ENCODE measurements around the gene TMEM88.

Gene TMEM88

DNA sequence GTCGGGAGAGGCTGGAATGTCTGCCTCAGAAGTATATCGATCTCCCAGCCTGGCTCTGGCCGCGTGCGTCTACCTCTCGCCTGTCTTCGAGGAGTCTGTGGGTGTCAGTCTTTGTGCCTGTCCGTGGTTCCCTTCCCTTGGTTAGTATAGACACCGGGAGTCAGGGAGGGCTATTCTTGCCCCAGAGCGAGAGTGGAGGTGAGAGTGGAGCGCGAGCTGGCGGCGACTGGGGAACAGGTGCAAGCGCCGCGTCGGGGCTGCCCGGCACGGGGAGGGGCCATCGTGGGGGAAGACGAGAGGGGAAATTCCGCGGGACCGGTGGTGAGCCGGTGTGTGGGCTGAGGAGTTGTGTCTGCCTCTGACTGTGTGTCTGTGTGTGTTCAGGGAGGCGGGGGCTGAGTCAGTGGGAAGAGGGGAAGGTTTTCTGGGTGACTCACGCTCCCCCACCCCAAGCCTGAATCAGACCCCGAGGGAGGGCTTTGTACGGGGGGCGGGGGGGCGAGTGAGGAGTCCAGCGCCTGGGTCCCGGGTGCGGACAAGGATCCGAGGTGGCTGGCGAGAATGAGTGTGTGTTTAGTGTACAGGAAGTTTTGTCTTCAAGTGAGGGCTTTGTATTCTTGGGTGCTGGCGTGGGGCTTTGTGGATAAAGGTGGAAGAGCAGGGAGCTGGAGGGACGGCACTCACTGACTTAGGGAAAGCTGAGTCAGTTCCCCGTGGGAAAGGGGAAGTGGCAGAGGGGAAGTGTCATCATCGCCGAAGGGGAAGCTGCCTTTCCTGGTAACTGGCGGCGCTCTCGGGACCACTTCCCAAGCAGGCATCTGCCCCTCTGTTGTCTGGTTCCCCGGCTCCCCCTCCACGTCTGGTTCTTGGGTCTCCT is 12.2 kb upstream of the TMEM88 start:
- peak; percentile 91 for DNase-seq (ENCODE audit: low read depth, low spot score)
- peak overlapping the region; percentile 100 for H3K27ac ChIP-seq

DNA sequence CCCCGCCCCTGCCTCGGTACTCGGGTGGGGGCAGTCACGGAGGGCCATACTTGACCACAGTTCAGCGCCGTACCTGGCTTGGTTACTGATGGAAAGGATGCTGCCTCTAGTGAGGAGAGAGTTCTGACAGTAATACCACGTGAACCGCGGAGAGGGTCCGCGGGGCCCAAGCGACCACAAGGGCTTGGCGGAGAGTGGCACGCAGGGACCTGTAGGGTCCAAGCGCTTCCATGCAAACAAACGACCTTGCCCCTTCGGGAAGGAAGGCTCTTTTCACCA is 11.7 kb upstream of the TMEM88 start:
- peak overlapping the region; percentile 100 for H3K27ac ChIP-seq
- no peak for DNase-seq (ENCODE audit: low read depth, low spot score)

GRCh38 chr17:7843536-7844291 is 11.2 kb upstream of the TMEM88 start:
- H3K27ac ChIP-seq: peak overlapping the region; percentile 100
- no peak for DNase-seq (ENCODE audit: low read depth, low spot score)

DNA sequence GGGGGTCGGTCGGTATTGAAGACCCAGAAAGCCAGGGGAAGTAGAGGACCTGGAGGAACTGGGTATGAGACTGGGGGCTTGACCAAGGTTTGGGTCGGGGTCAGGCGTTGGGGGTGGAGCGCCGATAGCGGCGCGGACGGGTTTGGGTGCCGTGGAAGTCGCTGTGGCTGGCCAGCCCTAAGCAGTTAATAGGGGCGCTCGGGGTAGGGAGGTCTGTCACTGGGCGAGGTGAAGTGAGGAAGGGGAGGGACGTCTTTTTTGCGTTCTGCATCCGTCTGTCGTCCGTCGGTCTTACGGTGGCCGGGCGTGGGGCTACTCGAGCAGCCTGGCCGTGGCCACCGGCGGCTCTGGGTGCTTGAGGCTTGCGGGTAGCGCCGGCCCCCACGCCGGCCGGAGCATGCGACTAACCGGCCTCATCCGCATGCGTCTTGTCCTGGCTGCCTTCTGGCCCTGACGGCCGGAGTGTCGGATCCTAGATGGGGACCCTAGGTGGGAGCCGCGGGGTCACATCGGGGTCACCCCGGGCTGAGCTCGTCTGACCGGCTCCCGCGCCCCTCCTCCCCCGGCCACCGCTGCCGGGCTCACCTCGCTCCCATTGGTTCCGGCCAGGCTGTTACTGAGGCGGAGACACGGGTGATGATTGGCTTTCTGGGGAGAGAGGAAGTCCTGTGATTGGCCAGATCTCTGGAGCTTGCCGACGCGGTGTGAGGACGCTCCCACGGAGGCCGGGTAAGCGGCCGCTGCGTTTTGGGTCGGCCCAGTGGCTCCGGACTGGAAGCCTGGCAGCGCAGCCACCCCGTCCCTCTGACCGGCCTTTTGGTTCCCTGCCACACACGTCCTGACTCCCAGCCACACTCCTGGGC is 10.3 kb upstream of the TMEM88 start:
- H3K27ac ChIP-seq: peak overlapping the region; percentile 100
- peak; percentile 76 for DNase-seq (ENCODE audit: low read depth, low spot score)

DNA sequence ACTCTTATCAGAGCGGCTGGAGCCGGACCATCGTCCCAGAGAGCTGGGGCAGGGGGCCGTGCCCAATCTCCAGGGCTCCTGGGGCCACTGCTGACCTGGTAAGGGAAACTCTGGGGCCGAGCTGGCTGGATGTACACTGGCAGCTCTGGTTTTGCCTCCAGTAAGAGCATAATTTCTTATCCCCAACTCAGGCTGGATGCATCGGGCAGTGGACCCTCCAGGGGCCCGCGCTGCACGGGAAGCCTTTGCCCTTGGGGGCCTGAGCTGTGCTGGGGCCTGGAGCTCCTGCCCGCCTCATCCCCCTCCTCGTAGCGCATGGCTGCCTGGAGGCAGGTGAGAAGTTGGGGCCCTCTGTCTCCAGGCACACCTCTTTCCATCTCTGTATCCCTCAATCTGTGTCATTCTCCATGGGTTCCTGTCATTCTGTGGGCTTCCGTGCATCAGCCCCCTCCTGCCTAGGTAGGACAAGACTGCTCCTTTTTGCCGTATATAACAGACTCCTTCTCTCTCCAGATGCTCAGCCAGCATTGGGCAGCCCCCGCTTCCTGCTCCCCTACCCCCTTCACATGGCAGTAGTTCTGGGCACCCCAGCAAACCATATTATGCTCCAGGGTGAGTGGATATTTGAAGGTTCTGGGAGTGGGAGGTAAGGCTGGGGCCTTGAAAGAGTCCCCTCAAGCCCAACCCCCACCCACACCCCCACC is 9.4 kb upstream of the TMEM88 start:
- DNase-seq (ENCODE audit: low read depth, low spot score): no peak

DNA sequence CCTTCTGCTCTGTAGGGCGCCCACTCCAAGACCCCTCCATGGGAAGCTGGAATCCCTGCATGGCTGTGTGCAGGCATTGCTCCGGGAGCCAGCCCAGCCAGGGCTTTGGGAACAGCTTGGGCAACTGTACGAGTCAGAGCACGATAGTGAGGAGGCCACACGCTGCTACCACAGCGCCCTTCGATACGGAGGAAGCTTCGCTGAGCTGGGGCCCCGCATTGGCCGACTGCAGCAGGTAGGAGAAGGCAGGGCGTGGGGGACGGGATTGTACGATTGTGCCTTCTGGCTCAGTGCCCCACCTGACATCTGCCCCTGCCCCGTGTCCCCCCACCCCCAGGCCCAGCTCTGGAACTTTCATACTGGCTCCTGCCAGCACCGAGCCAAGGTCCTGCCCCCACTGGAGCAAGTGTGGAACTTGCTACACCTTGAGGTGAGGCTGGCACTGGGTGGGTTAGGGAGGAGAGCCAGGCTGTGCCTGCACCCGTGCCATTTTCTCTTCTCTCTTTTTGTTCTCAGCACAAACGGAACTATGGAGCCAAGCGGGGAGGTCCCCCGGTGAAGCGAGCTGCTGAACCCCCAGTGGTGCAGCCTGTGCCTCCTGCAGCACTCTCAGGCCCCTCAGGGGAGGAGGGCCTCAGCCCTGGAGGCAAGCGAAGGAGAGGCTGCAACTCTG is 8.7 kb upstream of the TMEM88 start:
- DNase-seq (ENCODE audit: low read depth, low spot score): no peak
- H3K27ac ChIP-seq: no peak overlapping the region

More for the DNA sequence above, 9.4 kb upstream of the TMEM88 start:
- peak overlapping the region; percentile 100 for H3K27ac ChIP-seq

DNA sequence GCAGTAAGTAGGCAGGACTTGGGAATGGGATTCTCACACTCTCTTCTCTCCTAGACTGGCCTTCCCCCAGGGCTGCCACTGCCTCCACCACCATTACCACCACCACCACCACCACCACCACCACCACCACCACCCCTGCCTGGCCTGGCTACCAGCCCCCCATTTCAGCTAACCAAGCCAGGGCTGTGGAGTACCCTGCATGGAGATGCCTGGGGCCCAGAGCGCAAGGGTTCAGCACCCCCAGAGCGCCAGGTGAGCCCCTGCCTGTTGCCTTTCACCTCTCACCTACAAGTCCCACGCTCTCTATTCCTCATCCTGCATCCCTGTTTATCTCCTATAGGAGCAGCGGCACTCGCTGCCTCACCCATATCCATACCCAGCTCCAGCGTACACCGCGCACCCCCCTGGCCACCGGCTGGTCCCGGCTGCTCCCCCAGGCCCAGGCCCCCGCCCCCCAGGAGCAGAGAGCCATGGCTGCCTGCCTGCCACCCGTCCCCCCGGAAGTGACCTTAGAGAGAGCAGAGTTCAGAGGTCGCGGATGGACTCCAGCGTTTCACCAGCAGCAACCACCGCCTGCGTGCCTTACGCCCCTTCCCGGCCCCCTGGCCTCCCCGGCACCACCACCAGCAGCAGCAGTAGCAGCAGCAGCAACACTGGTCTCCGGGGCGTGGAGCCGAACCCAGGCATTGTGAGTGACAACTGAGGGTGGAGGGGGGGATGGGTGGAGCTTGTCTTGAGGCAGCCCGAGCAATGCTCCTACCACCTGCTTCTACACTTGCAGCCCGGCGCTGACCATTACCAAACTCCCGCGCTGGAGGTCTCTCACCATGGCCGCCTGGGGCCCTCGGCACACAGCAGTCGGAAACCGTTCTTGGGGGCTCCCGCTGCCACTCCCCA is 7.9 kb upstream of the TMEM88 start:
- no peak overlapping the region for H3K27ac ChIP-seq
- no peak for DNase-seq (ENCODE audit: low read depth, low spot score)

GRCh38 chr17:7848131-7848579 is 6.7 kb upstream of the TMEM88 start:
- DNase-seq (ENCODE audit: low read depth, low spot score): no peak
- no peak overlapping the region for H3K27ac ChIP-seq

- no peak overlapping the region for H3K27ac ChIP-seq
- DNase-seq (ENCODE audit: low read depth, low spot score): no peak
These were observed 6.1 kb upstream of the TMEM88 start for GRCh38 chr17:7848739-7849129.

DNA sequence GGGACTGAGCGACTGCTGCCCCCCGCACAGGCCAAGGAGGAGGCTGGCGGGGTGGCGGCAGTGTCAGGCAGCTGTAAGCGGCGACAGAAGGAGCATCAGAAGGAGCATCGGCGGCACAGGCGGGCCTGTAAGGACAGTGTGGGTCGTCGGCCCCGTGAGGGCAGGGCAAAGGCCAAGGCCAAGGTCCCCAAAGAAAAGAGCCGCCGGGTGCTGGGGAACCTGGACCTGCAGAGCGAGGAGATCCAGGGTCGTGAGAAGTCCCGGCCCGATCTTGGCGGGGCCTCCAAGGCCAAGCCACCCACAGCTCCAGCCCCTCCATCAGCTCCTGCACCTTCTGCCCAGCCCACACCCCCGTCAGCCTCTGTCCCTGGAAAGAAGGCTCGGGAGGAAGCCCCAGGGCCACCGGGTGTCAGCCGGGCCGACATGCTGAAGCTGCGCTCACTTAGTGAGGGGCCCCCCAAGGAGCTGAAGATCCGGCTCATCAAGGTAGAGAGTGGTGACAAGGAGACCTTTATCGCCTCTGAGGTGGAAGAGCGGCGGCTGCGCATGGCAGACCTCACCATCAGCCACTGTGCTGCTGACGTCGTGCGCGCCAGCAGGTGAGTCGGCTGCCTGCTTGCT is 5.6 kb upstream of the TMEM88 start:
- H3K27ac ChIP-seq: no peak overlapping the region
- no peak for DNase-seq (ENCODE audit: low read depth, low spot score)

DNA sequence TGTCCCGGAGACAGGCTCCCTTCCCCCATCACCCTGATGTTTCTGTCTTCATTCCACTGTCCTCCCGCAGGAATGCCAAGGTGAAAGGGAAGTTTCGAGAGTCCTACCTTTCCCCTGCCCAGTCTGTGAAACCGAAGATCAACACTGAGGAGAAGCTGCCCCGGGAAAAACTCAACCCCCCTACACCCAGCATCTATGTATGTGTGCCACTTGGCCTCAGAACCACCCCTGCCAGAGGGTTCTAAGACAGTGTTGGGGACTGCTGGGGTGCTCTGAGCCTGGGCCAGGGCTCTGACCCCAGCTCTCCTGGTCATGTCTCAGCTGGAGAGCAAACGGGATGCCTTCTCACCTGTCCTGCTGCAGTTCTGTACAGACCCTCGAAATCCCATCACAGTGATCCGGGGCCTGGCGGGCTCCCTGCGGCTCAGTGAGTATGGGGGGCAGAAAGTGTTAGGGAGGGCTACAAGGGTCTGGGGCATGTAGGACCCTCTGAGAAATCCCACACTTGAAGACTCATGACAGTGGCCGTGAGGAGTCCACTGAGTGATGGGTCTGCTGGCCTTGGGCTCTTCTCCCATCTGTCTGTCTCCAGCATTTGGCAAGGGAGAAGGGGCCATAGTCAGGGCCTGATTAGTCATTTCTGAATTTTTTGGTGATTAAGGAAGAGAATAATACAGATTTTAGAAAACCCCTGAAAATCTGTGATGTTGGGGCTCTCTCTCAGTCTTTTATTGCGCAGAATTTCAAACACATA is 4.9 kb upstream of the TMEM88 start:
- DNase-seq (ENCODE audit: low read depth, low spot score): no peak

DNA sequence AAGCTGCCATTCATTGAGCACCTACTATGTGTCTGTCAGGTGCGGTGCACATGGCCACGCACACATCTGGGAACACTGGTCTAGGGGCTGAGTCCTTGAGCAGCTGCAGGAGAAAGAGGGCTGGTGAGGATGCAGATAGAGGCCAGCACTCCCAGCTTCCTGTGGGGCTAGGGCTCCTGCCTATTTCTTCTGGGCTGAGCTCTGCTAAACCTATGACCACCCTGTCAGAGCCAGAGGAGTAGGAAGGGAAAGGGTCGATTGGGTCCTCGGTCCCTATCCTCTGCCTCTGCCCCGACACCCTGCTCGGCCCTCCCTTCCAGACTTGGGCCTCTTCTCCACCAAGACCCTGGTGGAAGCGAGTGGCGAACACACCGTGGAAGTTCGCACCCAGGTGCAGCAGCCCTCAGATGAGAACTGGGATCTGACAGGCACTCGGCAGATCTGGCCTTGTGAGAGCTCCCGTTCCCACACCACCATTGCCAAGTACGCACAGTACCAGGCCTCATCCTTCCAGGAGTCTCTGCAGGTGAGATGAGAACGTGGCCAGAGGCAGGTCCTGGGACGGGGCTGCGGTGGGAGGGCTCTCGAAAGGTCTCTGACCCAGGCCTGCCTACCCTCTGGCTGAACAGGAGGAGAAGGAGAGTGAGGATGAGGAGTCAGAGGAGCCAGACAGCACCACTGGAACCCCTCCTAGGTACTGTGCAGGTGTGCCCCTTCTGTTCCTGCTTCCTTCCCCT is 4.0 kb upstream of the TMEM88 start:
- H3K27ac ChIP-seq: no peak overlapping the region
- no peak for DNase-seq (ENCODE audit: low read depth, low spot score)

More for the DNA sequence above, 4.9 kb upstream of the TMEM88 start:
- H3K27ac ChIP-seq: no peak overlapping the region

DNA sequence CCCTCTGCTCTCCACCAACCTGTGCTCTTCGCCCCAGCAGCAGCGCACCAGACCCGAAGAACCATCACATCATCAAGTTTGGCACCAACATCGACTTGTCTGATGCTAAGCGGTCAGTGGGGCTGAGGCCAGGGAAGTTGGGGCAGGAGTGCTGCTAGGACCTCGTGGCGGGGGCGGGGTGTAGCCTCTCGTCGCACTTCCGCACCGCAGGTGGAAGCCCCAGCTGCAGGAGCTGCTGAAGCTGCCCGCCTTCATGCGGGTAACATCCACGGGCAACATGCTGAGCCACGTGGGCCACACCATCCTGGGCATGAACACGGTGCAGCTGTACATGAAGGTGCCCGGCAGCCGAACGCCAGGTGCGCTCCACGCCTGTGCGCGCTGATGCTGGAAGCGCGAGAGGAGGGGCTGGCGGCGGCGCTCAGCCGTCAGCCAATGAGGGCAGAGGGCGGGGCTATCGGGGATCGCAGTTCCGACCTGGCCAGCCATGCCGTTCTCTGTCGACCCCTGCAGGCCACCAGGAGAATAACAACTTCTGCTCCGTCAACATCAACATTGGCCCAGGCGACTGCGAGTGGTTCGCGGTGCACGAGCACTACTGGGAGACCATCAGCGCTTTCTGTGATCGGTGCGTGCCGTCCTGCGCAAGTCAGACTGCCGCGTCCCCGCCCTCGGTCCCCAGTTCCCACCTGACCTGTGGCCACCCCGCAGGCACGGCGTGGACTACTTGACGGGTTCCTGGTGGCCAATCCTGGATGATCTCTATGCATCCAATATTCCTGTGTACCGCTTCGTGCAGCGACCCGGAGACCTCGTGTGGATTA is 3.2 kb upstream of the TMEM88 start:
- H3K27ac ChIP-seq: no peak overlapping the region

DNA sequence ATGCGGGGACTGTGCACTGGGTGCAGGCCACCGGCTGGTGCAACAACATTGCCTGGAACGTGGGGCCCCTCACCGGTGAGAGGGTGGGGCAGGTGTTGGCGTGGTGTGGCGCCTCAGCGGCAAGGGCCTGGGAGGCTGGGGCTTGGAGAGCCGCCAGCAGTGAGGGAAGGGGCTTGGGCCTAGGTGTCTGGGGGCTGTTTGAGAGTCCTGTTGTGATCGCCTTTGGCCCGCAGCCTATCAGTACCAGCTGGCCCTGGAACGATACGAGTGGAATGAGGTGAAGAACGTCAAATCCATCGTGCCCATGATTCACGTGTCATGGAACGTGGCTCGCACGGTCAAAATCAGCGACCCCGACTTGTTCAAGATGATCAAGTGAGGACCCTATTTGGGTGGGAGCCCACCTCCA is 2.6 kb upstream of the TMEM88 start:
- DNase-seq (ENCODE audit: low read depth, low spot score): no peak
- H3K27ac ChIP-seq: no peak overlapping the region

More for the DNA sequence above, 3.2 kb upstream of the TMEM88 start:
- no peak for DNase-seq (ENCODE audit: low read depth, low spot score)

- no peak overlapping the region for H3K27ac ChIP-seq
- DNase-seq (ENCODE audit: low read depth, low spot score): no peak
These were observed 1.8 kb upstream of the TMEM88 start for GRCh38 chr17:7852919-7853690.

All from epithelial cell of prostate (primary cell).